GM21786 (cell line): ENCODE measurements around the gene LCAT.
A peak's percentile ranks its signal among the peaks of the same experiment; 100 is the strongest.

Source experiments
- ATAC-seq: cut with Tn5 transposase; IDR thresholded peaks from one replicate; pipeline ENCODE4 v1.9.1; 2021; ENCODE audit not compliant: unreplicated experiment

LCAT gene

GRCh38 chr16:67969254-67970039 is 25.5 kb upstream of the LCAT start:
- no peak for ATAC-seq

- peak; percentile 69 for ATAC-seq
Observed at GRCh38 chr16:67968400-67969253, 24.7 kb upstream of the LCAT start, which contains the start of gene SLC12A4. Gene SLC12A4, minus strand, starts transcription at chr16:67968637. Its CDS starts 84 bp downstream, at chr16:67968553.

DNA sequence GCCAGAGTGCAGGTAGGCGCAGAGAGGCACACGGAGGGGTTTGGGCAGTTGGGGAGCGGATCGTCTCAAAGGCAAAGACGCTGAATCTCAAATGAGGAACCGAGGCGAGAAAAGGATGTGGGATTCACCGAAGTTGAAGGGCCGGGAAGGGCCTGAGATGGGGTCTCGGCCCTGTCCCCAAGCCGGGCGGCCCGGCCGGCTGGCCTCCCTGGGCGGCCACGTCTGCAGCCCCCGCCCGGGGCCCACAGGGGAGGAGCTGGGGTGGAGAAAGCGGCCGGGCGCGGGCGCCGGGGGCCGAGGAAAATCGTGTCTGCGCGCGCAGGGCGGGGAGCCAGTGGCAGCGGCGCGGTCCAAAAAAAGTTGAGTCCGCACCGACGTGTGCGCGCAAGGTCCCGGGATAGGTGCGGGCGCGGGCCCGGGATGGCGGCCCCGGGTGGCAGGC is 24.1 kb upstream of the LCAT start:
- ATAC-seq, result peak; percentile 17

- ATAC-seq, result no peak
Observed at GRCh38 chr16:67967183-67967957, 23.4 kb upstream of the LCAT start.

GRCh38 chr16:67966549-67967182 is 22.7 kb upstream of the LCAT start:
- ATAC-seq, result no peak

- no peak for ATAC-seq
Observed at GRCh38 chr16:67965668-67966548, 22.0 kb upstream of the LCAT start.

DNA sequence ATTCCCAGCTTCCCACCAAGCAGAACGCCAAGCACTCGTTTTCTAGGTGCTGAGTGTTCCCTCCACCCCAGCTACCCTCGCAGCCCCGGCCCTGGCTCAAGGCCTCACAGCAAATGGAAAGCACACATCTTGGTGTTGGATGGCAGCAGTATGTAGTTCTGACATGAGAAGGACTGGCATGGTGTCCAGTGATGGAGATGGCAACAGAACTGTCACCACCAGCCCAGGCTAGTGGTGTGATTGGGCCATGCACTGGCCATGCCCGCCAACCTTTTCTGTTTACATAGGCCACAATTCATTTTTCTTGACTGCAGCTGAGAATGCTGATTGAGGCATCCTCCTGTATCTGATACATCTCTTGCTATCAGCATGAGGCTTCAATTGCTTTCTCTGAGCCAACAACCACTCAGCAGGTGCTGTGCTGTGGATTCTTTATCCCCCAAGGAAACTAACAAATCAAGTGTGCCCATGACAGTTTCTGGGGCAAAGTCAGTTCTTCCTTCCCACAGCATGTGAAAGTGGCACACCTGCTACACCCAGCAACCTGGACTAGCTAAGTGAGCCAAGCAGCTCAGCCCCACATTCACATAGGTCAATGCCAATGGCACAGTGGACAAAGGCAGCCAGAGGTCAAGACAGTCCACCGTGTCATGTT is 20.7 kb upstream of the LCAT start:
- no peak for ATAC-seq

DNA sequence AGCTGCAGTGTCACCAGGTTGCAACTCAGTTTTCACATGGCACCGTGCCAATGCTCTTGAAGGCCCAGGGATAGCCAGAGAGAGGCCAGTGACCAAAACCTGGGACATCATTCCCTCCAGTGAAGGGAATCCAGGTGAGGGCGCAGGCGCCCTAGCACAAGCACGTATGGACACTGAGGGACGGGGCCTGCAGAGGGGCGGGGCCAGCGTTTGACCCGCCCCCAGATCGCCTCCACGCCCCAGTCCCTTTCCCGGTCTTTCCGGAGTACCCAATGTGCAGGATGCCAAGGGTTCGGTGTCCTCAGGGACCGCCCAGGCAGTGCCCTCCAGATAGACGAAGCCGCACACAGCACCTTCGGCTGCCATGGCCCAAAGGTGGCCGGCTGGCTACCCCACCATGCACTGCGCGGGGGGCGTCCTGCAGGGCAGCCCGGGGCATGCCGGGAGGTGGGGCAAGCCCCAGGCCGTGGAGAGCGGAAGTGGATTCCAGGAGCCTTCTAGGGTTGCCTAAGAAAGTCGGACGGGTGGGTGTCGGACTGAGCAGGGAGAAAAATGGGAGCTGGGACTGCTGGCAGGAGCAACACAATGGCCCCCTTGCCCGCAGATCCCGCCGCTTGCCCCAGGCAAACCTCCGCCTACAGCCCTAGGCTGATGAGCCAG is 19.9 kb upstream of the LCAT start:
- ATAC-seq, result no peak

DNA sequence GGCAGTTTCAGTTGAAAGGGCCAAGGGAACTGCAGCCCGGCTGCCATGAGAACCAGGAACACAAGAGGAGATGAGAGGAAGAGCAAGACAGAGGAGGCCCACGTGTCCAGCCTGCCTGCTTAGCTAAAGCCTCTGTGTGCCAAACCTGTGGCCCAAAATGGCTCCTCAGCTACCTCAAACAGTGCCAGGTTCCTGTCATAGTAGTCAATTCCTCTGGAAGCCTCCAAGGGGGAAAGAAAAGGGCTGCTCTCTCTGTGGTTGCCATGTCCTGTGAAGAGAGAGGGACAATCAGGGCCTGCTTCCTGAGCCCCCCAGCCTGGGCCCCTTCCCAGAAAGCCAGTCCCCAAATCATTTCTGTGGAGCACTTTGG is 19.4 kb upstream of the LCAT start:
- no peak for ATAC-seq

DNA sequence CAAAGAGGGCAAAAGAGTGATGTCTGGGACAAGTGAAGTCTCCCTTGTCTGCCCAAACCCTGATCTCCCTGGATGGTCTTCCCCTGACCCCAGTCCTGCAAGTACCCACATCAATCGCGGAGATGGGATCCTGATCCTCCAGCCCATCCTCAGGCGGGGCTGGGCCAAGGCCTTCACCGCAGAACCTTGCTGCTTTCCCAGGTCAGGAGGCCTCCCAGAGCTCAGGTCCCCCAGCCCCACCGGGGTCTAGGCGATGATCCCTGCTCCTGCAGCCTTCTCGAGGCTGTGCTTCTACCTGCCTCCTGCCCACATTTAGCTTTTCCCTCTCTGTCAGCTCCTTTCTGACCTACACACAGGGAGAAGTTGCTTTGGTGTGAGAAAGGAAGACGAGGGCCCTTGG is 18.2 kb upstream of the LCAT start:
- ATAC-seq, result no peak

DNA sequence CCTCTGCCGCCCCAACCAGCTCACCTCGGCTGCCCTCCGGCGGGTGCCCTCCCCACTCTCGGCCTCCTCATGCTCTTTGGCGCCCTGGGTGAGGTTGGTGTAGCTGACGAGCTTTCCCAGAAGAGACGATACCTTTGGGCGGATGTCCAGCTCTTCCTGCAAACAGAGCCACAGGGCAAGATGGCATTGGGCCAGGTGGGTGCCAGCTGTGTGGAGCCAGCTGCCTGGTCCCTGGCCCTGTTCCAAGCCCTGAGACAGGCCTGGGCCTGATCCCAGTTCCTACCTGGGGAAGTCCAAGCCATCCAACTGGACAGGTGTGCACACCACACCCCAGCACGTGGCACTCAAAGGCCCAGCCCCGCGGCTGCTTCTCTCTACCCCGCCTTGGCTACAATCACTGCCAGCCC is 17.6 kb upstream of the LCAT start:
- ATAC-seq, result no peak

GRCh38 chr16:67959536-67960329 is 15.8 kb upstream of the LCAT start:
- no peak for ATAC-seq

DNA sequence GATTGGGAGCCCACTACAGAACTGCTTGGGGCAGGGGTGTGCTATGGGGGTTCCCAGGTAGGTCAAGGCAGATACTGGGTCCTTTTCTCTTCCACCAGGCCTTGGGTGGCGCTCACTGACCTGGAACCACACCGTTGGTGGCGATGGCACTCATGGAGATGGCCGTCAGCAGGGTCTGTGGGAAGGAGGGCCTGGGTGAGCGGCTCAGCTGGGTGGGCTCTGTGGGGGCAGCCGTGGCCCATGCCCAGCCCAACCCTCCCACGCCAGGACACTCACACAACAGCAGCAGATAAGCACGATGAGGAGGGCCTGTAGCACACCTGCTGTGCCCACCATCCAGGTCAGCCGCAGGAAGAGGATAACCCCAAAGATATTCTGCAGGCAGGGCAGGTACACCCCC is 13.7 kb upstream of the LCAT start:
- ATAC-seq, result no peak

GRCh38 chr16:67954421-67955196 is 10.7 kb upstream of the LCAT start:
- ATAC-seq, result no peak

DNA sequence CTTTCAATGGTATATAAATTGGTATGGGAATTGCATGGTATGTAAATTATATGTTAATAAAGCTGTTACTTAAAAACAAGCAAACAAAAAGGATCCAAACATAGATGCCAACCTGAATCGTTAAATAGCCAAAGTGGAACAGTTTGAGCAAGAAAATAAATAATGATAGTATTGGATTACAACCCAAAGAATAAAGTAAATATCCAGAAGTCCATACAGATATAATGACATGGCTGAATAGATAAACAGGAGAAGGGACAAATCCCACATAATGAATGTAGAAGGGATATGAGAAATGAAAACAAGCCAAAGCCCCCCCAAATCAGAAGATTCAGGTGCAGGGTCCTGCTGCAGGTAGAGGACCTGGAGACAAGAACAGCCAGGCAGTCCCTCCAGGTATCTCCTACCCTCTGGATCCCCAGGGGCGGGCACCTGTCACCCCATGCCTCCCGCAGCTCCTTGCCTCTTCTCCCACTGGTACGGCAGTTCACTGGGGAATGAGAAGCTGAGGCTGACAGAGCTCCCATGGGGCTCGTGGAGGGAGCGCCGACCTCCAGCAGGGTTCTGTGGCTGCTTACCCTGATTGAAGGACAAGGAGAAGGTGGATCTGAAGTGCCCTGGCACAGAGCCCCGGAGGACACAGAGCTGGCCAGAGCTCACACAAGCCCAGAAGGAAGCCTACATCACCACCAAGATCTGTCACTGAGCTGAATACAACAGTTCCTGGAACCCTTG is 9.9 kb upstream of the LCAT start:
- ATAC-seq, result no peak

GRCh38 chr16:67951485-67951884 is 7.6 kb upstream of the LCAT start:
- ATAC-seq, result no peak
